WTC11 (cell line): Measurements from ENCODE around the gene BBS1.

Source experiments
- ATF1 ChIP-seq: sonication (generic); formaldehyde crosslinking; IDR thresholded peaks from 2 replicates; pipeline ENCODE4 v1.8.1; 2023; ENCODE audit warnings: mild to moderate bottlenecking, moderate library complexity, missing genetic modification reagents
- CDX4 ChIP-seq: fragments of 250-450 bp; sonication (Bioruptor Pico); IDR thresholded peaks from 2 replicates; pipeline ENCODE4 v1.9.0; 2021; ENCODE audit warnings: moderate library complexity, mild to moderate bottlenecking, inconsistent platforms, borderline replicate concordance
- ETV6 ChIP-seq: sonication (generic); formaldehyde crosslinking; IDR thresholded peaks from 2 replicates; pipeline ENCODE4 v1.8.1; 2022; ENCODE audit warnings: mild to moderate bottlenecking, missing genetic modification reagents
- FOXP1 ChIP-seq: sonication (generic); formaldehyde crosslinking; IDR thresholded peaks from 2 replicates; pipeline ENCODE4 v1.8.0; 2022; ENCODE audit warnings: missing genetic modification reagents, mild to moderate bottlenecking, moderate library complexity, borderline replicate concordance
- FOXP4 ChIP-seq: sonication (generic); formaldehyde crosslinking; IDR thresholded peaks from 2 replicates; pipeline ENCODE4 v1.8.0; 2022; ENCODE audit warnings: mild to moderate bottlenecking, missing genetic modification reagents
- HMGXB4 ChIP-seq: sonication (generic); formaldehyde crosslinking; IDR thresholded peaks from 2 replicates; pipeline ENCODE4 v1.8.1; 2023; ENCODE audit warnings: mild to moderate bottlenecking, moderate library complexity, missing genetic modification reagents
- KAT7 ChIP-seq: sonication (generic); formaldehyde crosslinking; IDR thresholded peaks from 2 replicates; pipeline ENCODE4 v1.8.1; 2023; ENCODE audit warnings: missing genetic modification reagents, mild to moderate bottlenecking, borderline replicate concordance
- SP1 ChIP-seq: sonication (generic); formaldehyde crosslinking; conservative IDR thresholded peaks from 2 replicates; pipeline ENCODE4 v1.8.1; 2022; ENCODE audit warnings: missing genetic modification reagents
- TF ChIP-seq, protein P1 (sequence below): fragments of 250-450 bp; sonication (Bioruptor Pico); IDR thresholded peaks from 2 replicates; pipeline ENCODE4 v1.9.0; 2021; ENCODE audit warnings: mild to moderate bottlenecking
- TF ChIP-seq, protein P2 (sequence below): fragments of 200-600 bp; IDR thresholded peaks from 2 replicates; pipeline ENCODE4 v1.8.0; 2022; ENCODE audit warnings: antibody characterized with exemption
- TF ChIP-seq, protein P3 (sequence below): sonication (generic); formaldehyde crosslinking; IDR thresholded peaks from 2 replicates; pipeline ENCODE4 v1.8.0; 2023; ENCODE audit warnings: missing genetic modification reagents
- TF ChIP-seq, protein P4 (sequence below): sonication (generic); formaldehyde crosslinking; IDR thresholded peaks from 2 replicates; pipeline ENCODE4 v1.8.1; 2022; ENCODE audit warnings: low read depth, missing genetic modification reagents, borderline replicate concordance
- TF ChIP-seq, protein P5 (sequence below): sonication (generic); formaldehyde crosslinking; IDR thresholded peaks from 2 replicates; pipeline ENCODE4 v1.8.0; 2022; ENCODE audit warnings: mild to moderate bottlenecking, missing genetic modification reagents
- TF ChIP-seq, protein P6 (sequence below): sonication (generic); formaldehyde crosslinking; conservative IDR thresholded peaks from 2 replicates; pipeline ENCODE4 v1.8.1; 2022; ENCODE audit warnings: mild to moderate bottlenecking, missing genetic modification reagents

- no peak for TF ChIP-seq HMGXB4 (CRISPR knock-in tag)
- TF ChIP-seq, protein P1, sequence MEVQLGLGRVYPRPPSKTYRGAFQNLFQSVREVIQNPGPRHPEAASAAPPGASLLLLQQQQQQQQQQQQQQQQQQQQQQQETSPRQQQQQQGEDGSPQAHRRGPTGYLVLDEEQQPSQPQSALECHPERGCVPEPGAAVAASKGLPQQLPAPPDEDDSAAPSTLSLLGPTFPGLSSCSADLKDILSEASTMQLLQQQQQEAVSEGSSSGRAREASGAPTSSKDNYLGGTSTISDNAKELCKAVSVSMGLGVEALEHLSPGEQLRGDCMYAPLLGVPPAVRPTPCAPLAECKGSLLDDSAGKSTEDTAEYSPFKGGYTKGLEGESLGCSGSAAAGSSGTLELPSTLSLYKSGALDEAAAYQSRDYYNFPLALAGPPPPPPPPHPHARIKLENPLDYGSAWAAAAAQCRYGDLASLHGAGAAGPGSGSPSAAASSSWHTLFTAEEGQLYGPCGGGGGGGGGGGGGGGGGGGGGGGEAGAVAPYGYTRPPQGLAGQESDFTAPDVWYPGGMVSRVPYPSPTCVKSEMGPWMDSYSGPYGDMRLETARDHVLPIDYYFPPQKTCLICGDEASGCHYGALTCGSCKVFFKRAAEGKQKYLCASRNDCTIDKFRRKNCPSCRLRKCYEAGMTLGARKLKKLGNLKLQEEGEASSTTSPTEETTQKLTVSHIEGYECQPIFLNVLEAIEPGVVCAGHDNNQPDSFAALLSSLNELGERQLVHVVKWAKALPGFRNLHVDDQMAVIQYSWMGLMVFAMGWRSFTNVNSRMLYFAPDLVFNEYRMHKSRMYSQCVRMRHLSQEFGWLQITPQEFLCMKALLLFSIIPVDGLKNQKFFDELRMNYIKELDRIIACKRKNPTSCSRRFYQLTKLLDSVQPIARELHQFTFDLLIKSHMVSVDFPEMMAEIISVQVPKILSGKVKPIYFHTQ (CRISPR knock-in tag), result no peak
- TF ChIP-seq, protein P2, sequence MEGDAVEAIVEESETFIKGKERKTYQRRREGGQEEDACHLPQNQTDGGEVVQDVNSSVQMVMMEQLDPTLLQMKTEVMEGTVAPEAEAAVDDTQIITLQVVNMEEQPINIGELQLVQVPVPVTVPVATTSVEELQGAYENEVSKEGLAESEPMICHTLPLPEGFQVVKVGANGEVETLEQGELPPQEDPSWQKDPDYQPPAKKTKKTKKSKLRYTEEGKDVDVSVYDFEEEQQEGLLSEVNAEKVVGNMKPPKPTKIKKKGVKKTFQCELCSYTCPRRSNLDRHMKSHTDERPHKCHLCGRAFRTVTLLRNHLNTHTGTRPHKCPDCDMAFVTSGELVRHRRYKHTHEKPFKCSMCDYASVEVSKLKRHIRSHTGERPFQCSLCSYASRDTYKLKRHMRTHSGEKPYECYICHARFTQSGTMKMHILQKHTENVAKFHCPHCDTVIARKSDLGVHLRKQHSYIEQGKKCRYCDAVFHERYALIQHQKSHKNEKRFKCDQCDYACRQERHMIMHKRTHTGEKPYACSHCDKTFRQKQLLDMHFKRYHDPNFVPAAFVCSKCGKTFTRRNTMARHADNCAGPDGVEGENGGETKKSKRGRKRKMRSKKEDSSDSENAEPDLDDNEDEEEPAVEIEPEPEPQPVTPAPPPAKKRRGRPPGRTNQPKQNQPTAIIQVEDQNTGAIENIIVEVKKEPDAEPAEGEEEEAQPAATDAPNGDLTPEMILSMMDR, result no peak
- TF ChIP-seq, protein P3, sequence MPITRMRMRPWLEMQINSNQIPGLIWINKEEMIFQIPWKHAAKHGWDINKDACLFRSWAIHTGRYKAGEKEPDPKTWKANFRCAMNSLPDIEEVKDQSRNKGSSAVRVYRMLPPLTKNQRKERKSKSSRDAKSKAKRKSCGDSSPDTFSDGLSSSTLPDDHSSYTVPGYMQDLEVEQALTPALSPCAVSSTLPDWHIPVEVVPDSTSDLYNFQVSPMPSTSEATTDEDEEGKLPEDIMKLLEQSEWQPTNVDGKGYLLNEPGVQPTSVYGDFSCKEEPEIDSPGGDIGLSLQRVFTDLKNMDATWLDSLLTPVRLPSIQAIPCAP (CRISPR knock-in tag), result no peak
- TF ChIP-seq ETV6 (CRISPR knock-in tag), result no peak
- TF ChIP-seq CDX4 (CRISPR knock-in tag), result no peak
- TF ChIP-seq FOXP1, result no peak
- TF ChIP-seq SP1 (CRISPR knock-in tag), result no peak
- TF ChIP-seq, protein P4, sequence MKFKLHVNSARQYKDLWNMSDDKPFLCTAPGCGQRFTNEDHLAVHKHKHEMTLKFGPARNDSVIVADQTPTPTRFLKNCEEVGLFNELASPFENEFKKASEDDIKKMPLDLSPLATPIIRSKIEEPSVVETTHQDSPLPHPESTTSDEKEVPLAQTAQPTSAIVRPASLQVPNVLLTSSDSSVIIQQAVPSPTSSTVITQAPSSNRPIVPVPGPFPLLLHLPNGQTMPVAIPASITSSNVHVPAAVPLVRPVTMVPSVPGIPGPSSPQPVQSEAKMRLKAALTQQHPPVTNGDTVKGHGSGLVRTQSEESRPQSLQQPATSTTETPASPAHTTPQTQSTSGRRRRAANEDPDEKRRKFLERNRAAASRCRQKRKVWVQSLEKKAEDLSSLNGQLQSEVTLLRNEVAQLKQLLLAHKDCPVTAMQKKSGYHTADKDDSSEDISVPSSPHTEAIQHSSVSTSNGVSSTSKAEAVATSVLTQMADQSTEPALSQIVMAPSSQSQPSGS (CRISPR knock-in tag), result no peak
- TF ChIP-seq, protein P5, sequence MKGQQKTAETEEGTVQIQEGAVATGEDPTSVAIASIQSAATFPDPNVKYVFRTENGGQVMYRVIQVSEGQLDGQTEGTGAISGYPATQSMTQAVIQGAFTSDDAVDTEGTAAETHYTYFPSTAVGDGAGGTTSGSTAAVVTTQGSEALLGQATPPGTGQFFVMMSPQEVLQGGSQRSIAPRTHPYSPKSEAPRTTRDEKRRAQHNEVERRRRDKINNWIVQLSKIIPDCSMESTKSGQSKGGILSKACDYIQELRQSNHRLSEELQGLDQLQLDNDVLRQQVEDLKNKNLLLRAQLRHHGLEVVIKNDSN (CRISPR knock-in tag), result no peak
- TF ChIP-seq, protein P6, sequence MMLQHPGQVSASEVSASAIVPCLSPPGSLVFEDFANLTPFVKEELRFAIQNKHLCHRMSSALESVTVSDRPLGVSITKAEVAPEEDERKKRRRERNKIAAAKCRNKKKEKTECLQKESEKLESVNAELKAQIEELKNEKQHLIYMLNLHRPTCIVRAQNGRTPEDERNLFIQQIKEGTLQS (CRISPR knock-in tag), result no peak
- TF ChIP-seq ATF1 (CRISPR knock-in tag), result no peak
- no peak for TF ChIP-seq FOXP4 (CRISPR knock-in tag)
- TF ChIP-seq KAT7 (CRISPR knock-in tag), result no peak
Measured at GRCh38 chr11:66556086-66556485, 45.7 kb downstream of the BBS1 start.
